ENCODE results near the gene SHISAL1. TPM values are rescaled to one million over a fixed set of nuclear protein-coding genes. Genes with fewer than 3 reads are reported as not detected.

SHISAL1 gene
- polyA plus RNA-seq, 3 donors = 1.4 to 2.7 (median 1.9) TPM

DNA sequence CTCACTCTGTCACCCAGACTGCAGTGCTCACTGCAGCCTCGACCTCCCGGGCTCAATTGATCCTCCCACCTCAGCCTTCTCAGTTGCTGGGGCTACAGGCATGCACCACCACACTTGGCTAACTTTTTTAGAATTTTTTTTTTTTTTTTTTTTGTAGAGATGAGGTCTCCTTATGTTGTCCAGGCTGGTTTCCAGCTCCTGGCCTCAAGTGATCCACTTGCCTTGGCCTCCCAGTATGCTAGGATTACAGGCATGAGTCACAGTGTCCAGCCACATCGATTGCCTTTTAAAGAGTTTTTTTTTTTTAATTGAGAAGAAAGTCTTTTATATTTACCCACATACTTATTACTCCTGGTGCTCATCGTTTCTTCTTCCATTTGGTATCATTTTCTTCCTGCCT lies 102.0 kb downstream of the SHISAL1 start:
- no peak for DNase-seq

DNA sequence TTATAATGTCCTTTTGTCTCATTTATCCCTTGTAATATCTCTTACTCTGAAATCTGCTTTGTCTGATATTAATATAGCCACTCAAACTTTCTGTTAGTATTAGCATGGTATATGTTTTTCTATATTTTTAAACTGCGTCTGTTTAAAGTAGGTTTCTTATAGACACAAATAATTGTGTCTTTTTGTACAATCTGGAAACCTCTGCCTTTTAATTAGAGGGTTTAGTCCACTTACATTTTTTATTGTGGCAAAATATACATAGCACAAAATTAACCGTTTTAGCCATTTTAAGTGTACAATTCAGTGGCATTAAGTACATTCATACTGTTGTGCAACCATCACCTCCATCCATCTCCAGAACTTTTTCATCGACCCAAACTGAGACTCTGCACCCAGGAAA lies 103.4 kb downstream of the SHISAL1 start:
- DNase-seq = no peak

DNA sequence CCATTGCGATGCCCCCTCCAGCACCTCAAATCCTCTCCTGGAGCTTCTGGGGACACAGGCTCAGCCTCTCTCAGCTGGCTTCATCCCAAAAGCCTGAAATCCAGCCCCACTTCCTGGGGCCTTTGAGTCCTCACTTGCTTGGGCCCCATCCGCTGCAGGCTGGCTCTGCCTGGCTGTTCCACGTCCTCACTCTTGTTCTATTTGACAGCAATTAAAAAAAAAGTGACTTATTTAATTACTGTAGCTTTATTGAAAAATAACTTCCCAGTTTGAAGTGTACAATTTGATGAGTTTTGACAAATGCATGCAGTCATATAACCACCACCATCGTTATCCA lies 104.8 kb downstream of the SHISAL1 start:
- no peak for DNase-seq

DNA sequence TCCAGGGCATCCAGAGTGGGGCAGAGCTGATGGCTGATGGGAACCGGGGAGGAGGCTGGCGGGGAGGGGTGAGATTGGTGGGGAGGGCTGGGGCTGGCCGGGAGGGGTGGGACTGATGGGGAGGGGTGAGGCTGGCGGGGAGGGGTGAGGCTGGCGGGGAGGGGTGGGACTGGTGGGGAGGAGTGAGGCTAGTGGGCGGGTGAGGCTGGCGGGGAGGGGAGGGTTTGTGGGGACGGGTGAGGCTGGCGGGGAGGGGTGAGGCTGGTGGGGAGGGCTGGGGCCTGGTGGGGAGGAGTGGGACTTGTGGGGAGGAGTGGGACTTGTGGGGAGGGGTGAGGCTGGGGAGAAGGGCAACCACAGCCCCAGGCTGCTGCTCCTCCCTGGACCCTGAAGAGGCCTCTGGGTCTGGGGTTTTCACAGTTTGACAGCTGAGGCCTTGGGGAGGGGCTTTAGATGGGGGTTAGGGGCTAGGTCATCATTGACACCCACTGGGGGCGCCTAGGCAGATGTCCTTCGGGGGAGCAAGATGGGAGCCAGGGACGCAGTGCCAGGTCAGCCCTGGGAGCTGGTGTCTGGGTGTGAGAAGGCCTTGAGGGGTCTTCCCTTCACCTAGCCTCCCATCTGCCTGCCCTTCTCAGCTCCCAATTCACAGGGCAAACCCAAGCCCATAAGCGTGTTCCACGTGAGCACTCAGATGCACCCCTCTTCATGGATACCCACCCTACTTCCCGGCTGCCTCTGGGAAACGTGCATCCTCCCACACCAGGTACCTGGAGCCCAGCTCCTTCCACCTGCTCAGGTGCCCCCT lies 105.4 kb downstream of the SHISAL1 start:
- DNase-seq = no peak

DNA sequence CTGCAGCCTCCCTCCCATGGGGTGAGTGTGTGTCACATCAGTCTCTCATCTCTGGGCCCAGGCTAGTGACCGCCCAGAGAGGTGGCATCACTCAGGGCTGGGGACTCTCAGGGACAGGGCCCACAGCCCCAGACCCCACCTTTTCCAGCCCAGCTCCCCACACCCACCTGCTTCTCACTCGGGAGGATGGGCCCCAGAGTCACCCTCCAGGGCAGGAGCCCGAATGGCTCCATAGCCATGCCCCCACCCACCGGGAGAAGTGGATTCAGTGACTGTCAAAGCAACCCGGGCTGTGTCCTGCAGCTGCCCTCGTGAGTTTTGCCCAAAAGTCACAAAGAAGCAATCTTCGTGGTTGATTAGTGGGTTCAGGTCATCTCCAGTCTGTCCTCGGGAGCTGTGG lies 106.1 kb downstream of the SHISAL1 start:
- no peak for DNase-seq

DNA sequence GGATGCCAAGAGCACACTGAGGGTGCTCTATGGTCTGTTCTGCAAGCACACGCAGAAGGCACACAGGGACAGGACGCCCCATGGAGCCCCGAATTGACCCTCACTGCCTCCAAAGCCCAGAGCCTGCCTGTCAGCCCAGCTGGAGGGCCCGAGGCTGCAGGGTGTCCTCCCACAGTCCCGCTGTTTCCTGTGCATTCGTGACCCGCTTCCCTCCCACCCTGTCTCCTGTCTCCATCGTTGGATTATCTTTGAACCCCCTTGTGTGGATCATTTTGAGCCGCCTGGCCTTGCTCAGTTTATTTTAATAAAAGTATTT lies 106.5 kb downstream of the SHISAL1 start:
- DNase-seq = no peak

DNA sequence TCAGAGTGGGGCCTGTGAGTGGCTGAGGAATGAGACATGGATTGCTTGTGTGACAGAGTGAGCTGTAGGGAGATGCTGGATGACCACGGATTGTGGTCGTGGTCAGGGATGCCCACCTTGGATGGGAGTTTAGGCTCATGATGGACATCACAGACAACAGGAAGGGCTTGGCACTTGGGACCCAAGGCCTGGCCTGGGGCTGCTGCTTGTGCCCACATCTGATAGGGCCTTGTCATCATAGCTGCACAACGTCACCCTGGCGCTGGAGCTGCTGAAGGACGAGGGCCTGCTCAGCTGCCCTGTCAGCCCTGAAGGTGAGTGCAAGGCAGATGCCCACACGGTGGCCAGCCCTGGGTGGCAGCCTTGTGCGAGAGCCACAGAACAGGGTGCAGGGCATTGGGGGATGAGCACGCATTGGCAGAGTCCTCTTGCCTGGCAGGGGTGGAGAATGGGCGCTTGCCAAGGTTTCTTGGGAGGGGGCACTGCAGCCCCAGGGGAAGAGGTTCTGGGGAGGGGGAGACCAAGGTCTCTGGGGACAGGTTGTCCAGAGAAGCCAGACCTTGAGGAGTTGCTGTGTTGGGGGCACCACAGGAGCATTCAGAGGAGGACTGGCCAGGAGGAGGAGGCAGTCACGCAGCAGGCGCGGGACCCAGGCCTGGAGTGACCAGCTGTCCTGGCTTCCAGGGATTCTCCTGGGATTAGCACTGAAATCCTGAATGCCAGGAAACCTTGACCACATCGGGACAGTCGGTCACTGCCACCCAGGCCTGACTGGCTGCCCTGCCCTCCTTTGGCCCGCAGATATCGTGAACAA lies 107.0 kb downstream of the SHISAL1 start:
- no peak for DNase-seq

DNA sequence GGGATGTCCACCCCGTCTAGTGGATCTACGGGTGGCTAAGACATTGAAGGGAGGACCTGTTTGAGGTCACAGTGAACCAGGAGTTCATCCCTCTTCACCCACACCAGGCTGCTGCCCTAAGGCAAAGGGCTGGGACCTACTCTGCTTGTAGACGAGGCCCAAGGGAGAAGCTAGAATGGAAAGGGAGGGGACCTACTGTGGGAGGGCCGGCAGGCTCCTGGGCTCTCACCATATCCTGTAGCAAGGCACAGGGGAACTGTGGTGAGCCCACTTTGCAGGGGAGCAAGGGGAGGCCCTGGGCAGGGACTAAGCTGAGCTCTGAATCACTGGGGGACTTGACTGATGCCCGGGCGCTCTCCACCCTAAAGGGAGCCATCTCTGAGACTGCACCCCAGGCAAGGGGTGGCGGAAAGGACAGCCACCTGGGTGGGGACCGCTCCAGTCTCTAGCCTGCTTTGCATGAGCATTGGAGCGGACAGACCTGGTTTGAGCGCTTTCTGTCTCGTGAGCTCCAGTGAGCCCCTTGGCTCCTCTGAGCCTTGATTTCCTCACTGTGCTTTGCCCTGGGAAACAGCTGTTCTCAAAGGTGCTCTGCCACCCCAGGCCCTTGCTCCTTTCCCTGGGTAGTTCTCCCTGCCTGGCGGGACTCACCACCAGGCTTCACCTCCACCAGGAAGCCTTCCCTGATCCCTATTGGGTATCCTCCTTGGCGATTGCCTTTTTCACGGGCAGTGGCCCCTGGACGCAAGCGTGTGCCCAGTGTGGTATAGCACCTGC lies 107.8 kb downstream of the SHISAL1 start:
- DNase-seq = no peak

DNA sequence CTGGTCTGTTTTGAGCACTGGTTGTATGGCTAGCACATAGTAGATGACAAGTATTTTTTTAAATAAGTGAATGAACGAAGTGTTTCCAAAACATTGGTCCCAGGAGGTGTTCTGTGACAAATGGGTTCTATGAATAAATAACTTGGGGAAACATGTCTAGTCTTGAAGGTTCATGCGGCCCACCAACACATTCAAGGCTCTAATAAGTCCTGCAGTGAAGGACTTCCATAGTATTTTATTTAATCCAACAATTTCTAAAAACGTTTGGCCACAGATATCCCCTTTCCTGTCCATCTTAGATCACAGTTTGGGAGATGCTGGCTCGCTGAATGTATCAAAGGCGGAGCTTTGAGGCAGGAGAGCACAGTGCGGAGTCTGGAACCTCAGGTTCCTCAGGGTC lies 109.5 kb downstream of the SHISAL1 start:
- DNase-seq = no peak

DNA sequence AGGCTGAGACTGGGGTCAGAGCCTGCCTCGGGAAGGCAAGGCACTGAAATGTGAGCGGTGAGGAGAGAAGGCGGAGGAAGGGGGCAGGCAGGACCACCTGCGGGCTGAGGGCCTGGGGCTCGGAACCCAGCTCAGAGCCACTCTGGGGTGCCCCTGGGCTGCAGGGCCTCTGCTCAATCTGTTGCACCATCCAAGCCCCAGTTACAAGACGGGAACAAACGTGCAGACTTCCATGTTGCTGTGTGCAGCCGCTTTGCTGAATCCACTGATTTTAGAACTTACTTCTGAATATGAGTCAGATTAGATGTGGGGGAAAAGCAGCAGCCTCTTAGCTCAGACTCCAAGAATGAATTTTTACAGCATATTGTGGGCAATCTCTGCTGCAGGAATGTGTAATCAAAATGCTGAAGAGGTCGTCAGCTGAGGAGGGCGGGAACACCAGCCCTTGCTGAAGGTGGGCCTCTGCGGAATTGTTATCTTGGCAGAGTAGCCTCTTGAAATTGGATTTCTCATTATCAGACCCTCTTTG lies 110.4 kb downstream of the SHISAL1 start:
- DNase-seq = no peak

DNA sequence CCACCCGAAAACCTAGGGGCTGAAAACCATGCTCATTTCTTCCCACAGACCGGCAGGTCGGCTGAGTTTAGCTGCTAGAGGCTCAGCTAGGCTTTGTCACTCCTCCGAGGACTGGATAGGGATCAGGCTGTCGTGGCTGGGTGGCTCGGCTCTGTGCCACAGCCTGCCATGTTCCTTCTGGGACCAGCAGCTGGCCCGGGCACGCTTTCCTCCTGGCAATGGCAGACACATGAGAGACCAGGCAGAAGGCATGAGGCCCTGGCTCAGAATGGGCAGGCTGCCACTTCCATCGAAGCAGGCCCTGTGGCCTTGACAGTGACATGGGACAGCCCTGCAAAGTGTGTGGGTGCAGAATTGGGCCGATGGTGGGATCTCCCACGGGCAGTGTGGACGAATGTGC lies 111.1 kb downstream of the SHISAL1 start:
- no peak for DNase-seq

DNA sequence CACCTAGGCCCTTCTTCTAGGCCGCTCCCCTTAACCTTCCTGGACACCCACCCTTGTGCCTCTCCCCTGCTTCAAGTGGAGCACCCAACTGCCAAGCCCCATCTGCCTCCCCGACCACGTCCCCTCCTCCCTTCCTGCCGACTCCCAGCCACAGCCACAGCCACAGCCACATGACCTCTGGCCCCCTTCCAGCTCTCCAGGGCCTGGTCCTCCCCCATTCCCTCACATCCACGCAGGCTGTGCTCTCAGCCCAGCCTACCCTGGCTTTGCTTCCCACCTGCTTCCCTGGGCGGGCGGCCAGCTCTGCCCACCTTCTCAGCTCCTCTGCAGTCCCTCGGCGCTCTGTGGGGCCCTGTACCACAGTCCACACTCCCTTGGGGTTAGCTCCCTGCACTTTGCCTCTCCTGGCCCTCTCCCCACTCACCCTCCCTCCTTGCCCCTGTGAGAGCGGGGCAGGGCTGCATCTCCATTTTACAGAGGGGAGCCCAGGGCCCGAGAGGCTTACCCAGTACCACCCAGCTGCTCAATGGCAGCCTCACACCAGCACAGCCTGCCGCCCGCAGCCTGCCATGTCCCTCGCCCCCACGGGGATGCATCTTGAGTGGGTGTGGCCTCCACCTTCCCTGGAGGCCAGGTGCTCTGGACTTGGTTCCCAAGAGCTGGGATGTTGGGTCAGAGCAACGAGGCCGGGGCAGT lies 111.7 kb downstream of the SHISAL1 start:
- DNase-seq = no peak

DNA sequence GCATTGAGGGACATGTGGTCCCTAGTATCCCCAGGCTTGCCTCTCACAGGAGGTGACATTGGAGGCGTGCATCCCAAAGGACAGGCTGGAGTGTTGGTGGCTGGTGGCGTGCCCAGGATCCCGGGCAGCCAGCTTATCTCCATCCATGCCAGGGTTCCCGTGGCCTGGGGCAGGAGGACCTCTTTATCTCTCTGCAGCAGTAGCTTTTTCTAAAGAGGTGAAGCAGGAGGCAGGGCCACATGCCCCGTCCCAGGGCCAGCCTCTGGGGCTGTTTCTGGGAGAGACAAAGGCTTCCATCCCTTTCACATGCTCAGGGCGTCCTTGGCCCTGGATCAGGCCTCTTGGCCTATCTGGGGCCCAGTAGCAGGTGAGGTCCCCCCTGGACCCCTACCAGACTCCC lies 112.3 kb downstream of the SHISAL1 start:
- no peak for DNase-seq

DNA sequence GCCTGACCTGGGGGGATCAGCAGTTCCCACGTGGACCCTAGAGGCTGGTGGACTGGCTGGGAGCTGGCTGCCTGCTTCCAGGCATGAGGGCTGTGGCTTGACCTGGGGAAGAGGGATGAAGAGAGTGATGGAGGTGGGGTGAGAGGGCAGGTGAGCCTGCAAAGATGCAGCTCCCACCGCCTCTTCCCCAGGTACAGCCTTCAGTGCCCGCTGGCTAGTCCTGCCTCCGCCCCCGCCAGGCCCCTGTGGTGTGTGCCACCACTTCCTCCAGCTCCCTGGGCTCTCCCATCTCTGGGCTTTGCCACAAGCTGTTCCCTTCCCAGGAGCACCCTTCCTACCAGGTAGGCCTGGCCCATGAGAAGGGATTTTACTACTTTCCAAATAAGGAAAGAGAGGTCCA lies 112.9 kb downstream of the SHISAL1 start:
- DNase-seq = no peak

DNA sequence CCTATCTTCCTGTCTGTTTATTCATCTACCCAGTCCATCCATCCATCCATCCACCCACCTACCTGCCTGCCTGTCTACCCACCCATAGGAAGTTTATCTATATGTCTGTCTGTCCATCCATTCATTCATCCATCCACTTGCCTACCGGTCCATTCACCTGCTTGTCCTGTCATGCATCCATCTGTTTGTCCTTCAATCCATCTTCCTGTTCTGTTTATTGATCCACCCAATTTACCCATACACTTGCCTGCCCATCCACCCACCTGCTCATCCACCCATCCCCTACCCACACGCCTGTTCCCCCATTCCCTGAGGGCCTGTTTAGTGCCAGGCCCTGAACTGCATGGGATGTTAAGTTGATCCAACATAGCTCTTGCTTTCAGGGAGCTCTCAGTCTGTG lies 113.6 kb downstream of the SHISAL1 start:
- DNase-seq = no peak

DNA sequence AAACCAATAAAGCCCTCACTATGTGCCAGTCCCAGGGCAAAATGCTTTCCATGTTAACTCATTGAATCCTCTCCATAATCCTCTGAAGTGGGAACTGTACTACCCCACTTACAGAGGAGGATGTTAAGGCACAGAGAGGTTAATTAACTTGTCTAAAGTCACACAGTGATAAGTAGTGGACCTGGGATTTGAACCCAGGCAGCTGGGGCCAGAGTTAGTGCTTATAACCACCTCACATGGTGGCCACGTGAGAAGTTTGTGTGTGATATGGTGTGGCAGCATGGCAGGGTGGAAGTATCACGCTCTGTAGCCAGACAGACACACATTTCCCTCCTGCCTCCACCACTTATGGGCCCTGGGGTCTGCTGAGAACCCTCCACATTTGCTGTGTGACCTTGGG lies 115.5 kb downstream of the SHISAL1 start:
- no peak for DNase-seq

DNA sequence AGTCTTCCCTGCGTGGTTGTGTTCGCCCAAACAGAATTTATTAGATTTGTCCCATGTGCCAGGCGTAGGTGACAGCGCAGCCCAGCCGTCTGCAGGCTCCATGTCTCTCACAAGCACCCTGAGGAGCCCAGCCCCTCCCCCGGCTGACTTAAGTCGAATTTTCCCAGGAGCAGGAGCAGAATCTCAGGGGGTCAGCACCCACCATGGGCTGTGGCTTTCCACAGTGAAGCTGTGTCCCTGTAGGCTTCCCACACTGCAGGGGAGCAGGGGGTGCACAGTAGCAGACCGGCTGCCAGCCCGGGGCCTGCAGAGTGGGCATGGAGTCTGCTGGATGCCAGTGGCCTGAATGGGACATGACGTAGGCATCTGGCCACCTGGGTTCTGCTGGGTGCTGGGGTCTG lies 116.0 kb downstream of the SHISAL1 start:
- no peak for DNase-seq

DNA sequence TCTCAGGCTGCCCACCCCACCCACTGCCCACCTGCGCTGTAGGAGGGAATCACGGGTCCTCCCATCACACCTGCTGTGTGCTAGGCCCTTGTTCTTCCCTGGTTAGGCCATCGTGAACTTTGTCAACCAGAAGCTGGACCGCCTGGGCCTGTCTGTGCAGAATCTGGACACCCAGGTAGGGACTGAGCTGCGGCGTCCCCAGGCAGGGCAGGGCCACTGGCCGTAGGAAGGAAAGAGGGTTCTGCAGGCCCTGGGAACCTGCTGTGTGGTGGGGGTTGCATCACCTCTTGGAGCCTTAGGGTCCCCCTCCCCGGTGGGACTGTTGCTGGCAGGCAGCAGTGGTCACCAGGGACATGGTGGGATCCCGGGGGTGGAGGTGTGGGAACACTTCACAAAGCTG lies 116.5 kb downstream of the SHISAL1 start:
- DNase-seq = no peak

DNA sequence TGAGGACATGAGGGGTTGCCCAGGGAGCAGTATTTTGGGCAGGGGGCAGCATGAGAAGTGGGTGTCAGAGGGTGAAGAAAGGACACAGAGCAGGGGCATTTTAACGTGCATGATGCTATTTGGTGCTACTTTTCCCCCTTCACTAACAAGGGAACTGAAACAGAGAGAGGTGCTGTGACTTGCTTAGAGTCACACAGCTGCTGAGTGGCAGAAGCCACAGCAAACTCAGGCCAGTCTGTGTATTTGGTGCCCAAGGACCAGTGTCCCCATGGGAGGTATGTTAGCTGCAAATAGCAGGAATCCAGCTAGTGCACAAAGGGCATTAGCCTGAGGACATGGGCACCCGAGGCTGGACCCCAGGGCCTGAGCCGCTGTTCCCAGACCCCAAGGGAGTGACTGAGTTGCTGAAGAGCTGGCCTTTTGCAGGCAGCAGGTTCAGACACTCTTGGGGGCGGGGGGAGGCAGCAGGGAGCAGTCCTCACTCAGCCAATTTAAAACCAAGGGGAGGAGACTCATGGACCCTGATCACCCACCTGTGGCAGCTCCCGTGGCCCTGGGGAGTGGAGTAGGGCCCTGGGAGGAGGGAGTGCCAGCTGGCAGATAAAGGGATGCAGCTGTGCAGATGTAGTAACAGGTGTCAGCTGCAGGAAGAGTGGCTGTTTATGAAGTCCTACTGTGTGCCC lies 117.4 kb downstream of the SHISAL1 start:
- DNase-seq = no peak

DNA sequence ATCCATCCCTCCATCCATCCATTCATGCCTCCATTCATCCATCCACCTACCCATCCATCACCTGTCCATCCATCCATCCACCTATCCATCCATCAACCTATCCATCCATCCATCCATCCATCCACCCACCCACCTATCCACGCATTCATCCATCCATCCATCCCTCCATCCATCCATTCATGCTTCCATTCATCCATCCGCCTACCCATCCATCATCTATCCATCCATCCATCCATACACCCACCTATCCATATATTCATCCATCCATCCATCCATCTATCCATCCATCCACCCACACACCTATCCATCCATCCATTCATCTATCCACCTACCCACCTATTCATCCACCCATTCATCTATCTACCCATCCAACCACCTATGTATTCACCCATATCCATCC lies 118.2 kb downstream of the SHISAL1 start:
- no peak for DNase-seq
